Activated T-cell treated with anti-CD3 and anti-CD28 coated beads, Interleukin-2, amount 50 U/mL, for 72 hours (primary cell): Measurements from ENCODE around the gene PPP2R1B. TPM values are rescaled to one million over a fixed set of nuclear protein-coding genes. Genes with fewer than 3 reads are reported as not detected.

ENCODE experiments used
- ATAC-seq, 2 donors: fragments of 150-1000 bp; cut with Tn5 transposase; replicated peaks in 1 of 2; 2 replicates each; pipeline ENCODE4 v1.10.0; 2021; ENCODE audit warnings: moderate library complexity in 2 of 2, mild to moderate bottlenecking in 1 of 2
- DNase-seq, 2 donors: peaks; one replicate each; pipeline ENCODE4 v3.0.0; 2021 to 2022; ENCODE audit warnings: mixed read lengths in 1 of 2
- H3K27ac Mint-ChIP-seq: one replicate; pipeline ENCODE4 v1.8.0; 2022; ENCODE audit warnings: mild to moderate bottlenecking, moderate library complexity, mixed read lengths
- H3K27me3 Mint-ChIP-seq: one replicate; pipeline ENCODE4 v1.8.0; 2022; ENCODE audit warnings: low read depth, mixed read lengths
- H3K36me3 Mint-ChIP-seq, 2 donors: one replicate each; pipeline ENCODE4 v1.8.0; 2022; ENCODE audit warnings: mixed read lengths in 2 of 2, mild to moderate bottlenecking in 1 of 2; ENCODE audit not compliant: insufficient read depth in 2 of 2
- H3K4me1 Mint-ChIP-seq: one replicate; pipeline ENCODE4 v1.8.0; 2022; ENCODE audit warnings: low read depth, mixed read lengths
- H3K4me3 Mint-ChIP-seq, 2 donors: one replicate each; pipeline ENCODE4 v1.8.0; 2022; ENCODE audit warnings: mild to moderate bottlenecking in 2 of 2, mixed read lengths in 2 of 2, moderate library complexity in 2 of 2
- H3K9me3 Mint-ChIP-seq, 2 donors: one replicate each; pipeline ENCODE4 v1.8.0; 2022; ENCODE audit warnings: mixed read lengths in 2 of 2
- total RNA-seq, 2 donors: library from RNA; stranded (reverse); gene quantifications; one replicate each; pipeline ENCODE4 v1.2.3, GENCODE V29; 2022

PPP2R1B gene
- total RNA-seq, 2 donors from 2014 or later: 29.6 to 34.7 TPM

DNA sequence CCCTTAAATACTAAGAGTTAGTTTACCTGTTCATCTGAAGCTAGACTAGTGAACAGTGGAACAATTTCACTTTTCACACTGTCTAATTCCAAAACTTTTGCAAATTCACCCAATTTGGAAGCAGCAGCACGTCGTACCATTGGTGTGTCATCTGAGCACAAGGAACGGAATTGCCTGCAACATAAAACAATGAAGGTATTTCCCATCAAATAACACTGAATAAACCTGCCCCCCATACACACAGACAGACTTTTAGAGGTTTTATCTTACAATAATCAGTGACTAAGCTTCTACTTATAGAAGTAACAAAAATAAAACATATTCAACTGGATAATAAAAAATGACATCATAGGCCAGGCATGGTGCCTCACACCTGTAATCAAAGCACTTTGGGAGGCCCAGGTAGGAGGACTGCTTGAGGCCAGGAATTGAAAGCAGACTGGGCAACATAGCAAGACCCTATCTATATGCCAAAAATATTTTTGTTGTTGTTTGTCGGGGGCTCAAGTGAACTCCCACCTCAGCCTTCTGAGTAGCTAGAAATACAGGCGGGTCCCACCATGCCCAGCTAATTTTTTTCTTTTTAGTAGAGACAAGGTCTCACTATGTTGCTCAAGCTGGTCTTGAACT lies 6.3 kb downstream of the PPP2R1B start:
- no peaks in the 10 kb centered on the region for H3K9me3 Mint-ChIP-seq
- no peaks in the 10 kb centered on the region for H3K27me3 Mint-ChIP-seq
- H3K27ac Mint-ChIP-seq: no peak overlapping the region
- no peak overlapping the region for H3K4me3 Mint-ChIP-seq
- no peak for DNase-seq
- H3K4me1 Mint-ChIP-seq: peaks cover 24% of the 10 kb centered on the region
- peaks cover 11 to 27% of the 10 kb centered on the region in 2 donors for H3K36me3 Mint-ChIP-seq
- ATAC-seq: no peak

DNA sequence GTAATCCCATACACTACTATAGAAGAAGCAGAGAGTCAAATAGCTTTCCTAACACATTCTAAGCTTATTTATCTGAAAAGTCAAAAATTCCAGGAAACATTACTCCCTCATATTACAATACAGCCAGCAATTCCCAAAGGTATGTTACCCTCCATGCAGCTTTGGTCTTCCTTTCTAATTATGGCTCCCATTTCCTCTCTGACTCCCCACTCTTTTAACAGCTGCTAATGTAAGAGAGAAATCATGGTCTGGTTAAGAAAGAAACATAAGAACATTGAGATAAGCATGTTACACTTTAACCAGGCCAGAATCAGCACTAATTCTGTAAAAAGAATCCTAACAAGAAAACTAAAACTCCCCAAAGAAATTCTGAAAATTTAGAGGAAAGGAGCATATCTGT lies 6.8 kb downstream of the PPP2R1B start:
- peaks cover 11 to 27% of the 10 kb centered on the region in 2 donors for H3K36me3 Mint-ChIP-seq

DNA sequence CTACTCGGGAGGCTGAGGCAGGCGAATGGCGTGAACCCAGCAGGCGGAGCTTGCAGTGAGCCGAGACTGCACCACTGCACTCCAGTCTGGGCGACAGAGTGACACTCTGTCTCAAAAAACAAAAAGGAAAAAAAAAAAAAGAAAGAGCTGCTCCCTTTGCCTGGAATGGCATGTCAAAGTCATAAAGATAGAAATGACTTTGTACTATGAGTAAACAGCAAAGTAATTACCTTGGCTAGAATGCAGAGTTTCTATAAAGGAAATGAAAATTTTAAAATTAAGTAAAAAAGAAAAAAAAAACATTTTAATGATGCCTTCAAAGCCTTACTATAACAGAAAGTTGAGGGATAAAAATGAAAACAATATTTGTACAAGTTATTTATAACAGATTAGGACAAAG lies 10.1 kb downstream of the PPP2R1B start:
- Mint-ChIP-seq H3K4me3 (no peak overlapping the region), H3K27ac (no peak overlapping the region), H3K9me3 (no peaks in the 10 kb centered on the region), H3K27me3 (no peaks in the 10 kb centered on the region), H3K36me3 (peaks cover 5 to 25% of the 10 kb centered on the region in 2 donors), H3K4me1 (no peaks in the 10 kb centered on the region)
- ATAC-seq (no peak), DNase-seq (no peak)

More for the DNA sequence above, 6.8 kb downstream of the PPP2R1B start:
- DNase-seq (no peak), ATAC-seq (no peak)
- H3K9me3 Mint-ChIP-seq: no peaks in the 10 kb centered on the region
- no peak overlapping the region for H3K27ac Mint-ChIP-seq
- peaks cover 19% of the 10 kb centered on the region for H3K4me1 Mint-ChIP-seq
- H3K27me3 Mint-ChIP-seq: no peaks in the 10 kb centered on the region
- no peak overlapping the region for H3K4me3 Mint-ChIP-seq

DNA sequence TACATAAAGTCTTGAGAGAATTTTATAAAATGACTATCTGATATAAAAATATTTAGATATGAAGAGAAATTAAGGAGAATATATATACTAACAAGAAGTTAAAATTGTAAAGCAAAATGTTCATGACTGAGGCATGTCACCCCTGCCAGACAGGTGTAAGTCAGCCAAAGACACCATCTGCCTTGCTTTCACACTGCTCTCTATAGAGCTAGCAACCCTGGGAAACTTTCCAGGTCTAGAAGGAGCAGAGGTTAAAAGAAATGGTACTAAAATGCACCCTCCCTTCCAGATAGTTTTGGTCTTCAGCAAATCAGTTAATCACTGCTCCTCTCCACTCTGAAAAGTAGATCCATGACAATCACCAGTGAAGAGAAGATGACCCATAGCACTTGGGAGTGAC lies 16.5 kb downstream of the PPP2R1B start:
- ATAC-seq: no peak
- Mint-ChIP-seq H3K9me3 (no peaks in the 10 kb centered on the region), H3K36me3 (peaks cover 8 to 43% of the 10 kb centered on the region in 2 donors), H3K27me3 (no peaks in the 10 kb centered on the region), H3K4me1 (no peaks in the 10 kb centered on the region), H3K27ac (peak overlapping the region; percentile 54), H3K4me3 (no peak overlapping the region)
- DNase-seq: no peak

DNA sequence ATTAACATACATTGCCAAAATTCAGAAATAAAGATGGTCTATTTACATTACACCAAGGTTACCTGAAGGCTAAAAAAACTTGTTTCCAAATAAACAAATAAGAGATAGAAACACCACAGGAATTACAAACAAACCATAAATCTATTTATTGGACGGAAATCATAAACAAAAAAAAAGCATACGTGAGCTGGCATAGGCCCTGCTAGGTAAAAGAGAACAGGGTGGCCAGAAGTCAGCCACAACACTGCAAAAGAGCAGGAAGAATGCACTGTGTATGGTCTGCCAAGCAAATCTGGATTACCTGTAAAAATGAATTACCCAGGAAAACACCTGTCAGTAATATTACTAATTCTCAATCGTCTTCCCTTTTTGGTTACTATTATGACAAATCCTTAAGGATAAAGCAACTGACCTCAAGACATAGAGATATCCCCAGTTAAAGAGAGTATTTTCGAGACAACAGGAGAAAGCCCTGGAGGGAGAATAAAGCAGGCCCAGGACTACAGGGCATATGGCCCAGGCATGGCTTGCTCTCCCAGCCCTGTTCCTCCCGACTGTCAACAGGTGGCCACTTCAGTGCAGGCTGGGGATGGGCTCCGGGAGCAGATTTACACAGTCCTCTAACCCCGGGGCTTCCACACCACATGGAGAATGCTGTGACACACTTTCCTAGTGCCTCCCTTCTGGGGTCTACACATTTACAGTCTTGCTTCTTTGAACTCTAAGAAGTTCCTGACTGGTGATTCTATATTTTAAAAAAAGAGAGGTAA lies 18.0 kb downstream of the PPP2R1B start:
- peaks cover 8 to 38% of the 10 kb centered on the region in 2 donors for H3K36me3 Mint-ChIP-seq

DNA sequence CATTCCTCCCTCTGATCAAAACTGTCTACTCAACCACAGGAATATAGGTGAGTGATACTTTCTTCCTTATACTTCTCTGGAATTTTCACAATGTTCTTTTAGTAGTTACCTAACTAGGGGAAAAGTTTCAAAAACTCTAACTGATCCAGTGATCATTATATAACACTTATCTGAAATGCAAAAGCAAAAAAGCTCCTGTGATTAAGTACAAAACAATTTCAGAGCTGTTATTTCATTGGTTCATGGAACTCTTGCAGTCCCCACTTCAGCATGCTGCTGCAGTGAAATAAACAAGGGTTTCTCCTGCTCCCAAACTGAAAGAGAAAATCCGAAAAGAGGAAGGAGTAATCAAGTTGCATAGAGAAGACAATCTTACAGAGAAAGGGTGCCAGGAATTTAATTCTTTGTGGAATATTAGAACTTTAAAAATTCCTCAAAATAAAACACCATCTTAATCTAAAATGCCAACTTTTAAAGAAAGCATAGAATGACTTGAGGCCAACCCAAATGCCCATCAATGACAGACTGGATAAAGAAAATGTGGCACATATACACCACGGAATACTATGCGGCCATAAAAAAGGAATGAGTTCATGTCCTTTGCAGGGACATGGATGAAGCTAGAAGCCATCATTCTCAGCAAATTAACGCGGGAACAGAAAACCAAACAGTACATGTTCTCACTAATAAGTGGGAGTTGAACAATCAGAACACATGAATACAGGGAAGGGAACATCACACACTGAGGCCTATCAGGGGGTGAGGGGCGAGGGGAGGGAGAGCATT lies 20.3 kb downstream of the PPP2R1B start:
- no peaks in the 10 kb centered on the region for H3K4me1 Mint-ChIP-seq
- H3K36me3 Mint-ChIP-seq: peaks cover 10 to 31% of the 10 kb centered on the region in 2 donors
- no peaks in the 10 kb centered on the region for H3K9me3 Mint-ChIP-seq
- H3K4me3 Mint-ChIP-seq: no peak overlapping the region
- peak overlapping the region; percentile 49 for H3K27ac Mint-ChIP-seq
- DNase-seq (no peak), ATAC-seq (no peak)
- no peaks in the 10 kb centered on the region for H3K27me3 Mint-ChIP-seq

More for the DNA sequence above, 18.0 kb downstream of the PPP2R1B start:
- DNase-seq (no peak), ATAC-seq (no peak)
- Mint-ChIP-seq H3K4me3 (no peak overlapping the region), H3K9me3 (no peaks in the 10 kb centered on the region), H3K4me1 (no peaks in the 10 kb centered on the region), H3K27me3 (no peaks in the 10 kb centered on the region), H3K27ac (no peak overlapping the region)

DNA sequence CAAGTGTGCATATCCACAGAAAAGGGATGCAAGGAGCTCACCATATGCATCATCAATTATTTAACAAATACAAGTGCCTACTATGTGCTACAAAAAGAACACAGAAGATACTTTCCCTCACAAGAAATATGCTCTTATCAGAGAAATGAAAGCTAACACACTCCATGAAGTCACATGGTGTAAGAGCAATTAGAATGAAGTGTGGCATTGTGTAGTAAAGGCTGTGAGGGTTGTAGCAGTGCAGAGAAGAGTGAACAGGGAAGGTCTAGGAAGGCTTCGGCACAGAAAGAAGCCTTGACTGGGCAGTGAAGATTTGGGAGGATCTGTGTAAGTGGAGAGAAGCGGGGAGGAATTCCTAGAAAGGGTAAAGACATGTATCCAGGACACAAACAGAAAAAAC lies 22.5 kb downstream of the PPP2R1B start:
- H3K27ac Mint-ChIP-seq: no peak overlapping the region
- H3K27me3 Mint-ChIP-seq: no peaks in the 10 kb centered on the region
- no peak for DNase-seq
- peaks cover 10 to 29% of the 10 kb centered on the region in 2 donors for H3K36me3 Mint-ChIP-seq
- H3K9me3 Mint-ChIP-seq: no peaks in the 10 kb centered on the region
- ATAC-seq: no peak
- no peak overlapping the region for H3K4me3 Mint-ChIP-seq
- no peaks in the 10 kb centered on the region for H3K4me1 Mint-ChIP-seq

DNA sequence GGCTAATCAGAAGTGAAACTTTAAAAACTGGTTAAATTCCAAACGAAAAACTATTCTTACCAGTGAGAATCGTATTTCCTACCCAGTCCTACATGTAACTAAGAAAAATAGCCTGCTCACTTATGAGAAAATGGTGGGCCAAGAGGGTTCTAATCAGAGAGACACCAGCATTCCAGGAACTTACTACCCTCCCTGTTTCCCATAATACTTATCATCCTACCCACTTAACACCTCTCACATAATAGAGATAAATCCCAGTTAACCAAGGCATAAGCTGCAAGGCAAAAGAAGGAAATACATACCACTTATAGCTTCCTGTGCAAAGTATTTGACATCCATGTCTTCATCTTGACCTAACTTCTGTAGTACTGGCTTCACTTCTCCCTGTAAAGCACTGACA lies 24.4 kb downstream of the PPP2R1B start:
- peaks cover 5 to 18% of the 10 kb centered on the region in 2 donors for H3K36me3 Mint-ChIP-seq
- no peak overlapping the region for H3K27ac Mint-ChIP-seq
- H3K4me1 Mint-ChIP-seq: no peaks in the 10 kb centered on the region
- no peak for DNase-seq
- no peaks in the 10 kb centered on the region for H3K9me3 Mint-ChIP-seq
- no peak for ATAC-seq
- no peak overlapping the region for H3K4me3 Mint-ChIP-seq
- H3K27me3 Mint-ChIP-seq: no peaks in the 10 kb centered on the region

DNA sequence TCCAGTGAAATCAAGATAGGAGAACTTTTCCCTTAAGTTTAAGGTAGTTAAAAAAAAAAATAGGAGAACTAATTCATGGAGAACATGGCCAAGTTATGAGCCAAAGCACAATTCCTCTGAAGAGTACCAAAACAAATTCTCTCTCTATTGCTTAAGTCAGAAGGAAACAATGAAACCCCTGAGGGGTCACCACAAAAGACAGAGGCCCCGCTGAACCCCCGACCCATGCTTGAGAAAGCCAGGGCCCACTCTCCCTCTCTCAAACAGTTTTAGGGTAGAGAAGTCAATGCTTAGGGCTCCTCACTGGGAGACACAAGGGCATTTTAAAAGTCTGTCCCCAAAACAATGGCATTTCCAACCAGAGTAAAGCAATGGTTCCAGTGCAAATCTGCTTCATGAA lies 26.9 kb downstream of the PPP2R1B start:
- H3K36me3 Mint-ChIP-seq: peaks cover 3 to 11% of the 10 kb centered on the region in 2 donors
- H3K4me3 Mint-ChIP-seq: no peak overlapping the region
- DNase-seq: no peak
- H3K27me3 Mint-ChIP-seq: no peaks in the 10 kb centered on the region
- H3K27ac Mint-ChIP-seq: peak overlapping the region; percentile 0
- H3K9me3 Mint-ChIP-seq: no peaks in the 10 kb centered on the region
- no peaks in the 10 kb centered on the region for H3K4me1 Mint-ChIP-seq
- no peak for ATAC-seq

DNA sequence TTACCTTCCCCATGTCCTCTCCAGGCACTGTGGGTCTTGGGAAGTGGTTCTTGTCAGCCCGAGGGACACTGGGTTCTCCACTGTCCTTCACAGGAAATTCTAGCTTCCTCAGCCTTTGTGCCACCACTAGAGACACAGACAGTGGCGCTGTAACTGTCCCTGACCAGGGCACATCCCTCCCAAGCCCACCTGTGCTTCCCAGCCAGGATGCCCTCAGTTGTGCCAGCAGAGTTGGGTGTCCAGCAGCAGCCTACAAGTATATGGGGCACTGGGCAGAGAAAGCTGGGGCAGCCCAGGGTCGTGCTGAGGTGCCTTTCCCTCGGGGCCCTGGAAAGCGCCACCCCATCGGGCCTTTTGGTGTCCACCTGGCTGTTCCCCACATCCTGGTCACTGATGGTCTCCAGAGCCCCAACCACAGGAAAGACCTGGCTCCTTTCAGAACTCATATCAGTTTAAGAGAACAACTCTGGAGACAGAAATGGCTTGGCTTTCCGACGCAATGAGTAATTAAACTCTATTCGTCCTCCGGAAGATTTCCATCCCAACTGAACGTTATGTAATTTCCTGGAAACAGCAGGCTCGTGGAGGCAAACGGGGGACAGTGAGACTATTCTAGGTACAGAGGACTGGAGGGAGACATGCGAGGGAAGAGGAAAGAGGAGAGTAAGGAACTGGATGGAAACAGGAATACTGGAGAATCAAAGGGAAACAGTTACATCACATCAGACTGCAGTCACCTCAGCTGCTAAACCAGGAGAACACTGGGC lies 28.6 kb downstream of the PPP2R1B start:
- no peaks in the 10 kb centered on the region for H3K9me3 Mint-ChIP-seq
- no peaks in the 10 kb centered on the region for H3K27me3 Mint-ChIP-seq
- ATAC-seq: no peak
- no peaks in the 10 kb centered on the region for H3K4me1 Mint-ChIP-seq
- no peak overlapping the region for H3K27ac Mint-ChIP-seq
- H3K36me3 Mint-ChIP-seq: peaks cover 3 to 9% of the 10 kb centered on the region in 2 donors
- no peak for DNase-seq
- H3K4me3 Mint-ChIP-seq: no peak overlapping the region

DNA sequence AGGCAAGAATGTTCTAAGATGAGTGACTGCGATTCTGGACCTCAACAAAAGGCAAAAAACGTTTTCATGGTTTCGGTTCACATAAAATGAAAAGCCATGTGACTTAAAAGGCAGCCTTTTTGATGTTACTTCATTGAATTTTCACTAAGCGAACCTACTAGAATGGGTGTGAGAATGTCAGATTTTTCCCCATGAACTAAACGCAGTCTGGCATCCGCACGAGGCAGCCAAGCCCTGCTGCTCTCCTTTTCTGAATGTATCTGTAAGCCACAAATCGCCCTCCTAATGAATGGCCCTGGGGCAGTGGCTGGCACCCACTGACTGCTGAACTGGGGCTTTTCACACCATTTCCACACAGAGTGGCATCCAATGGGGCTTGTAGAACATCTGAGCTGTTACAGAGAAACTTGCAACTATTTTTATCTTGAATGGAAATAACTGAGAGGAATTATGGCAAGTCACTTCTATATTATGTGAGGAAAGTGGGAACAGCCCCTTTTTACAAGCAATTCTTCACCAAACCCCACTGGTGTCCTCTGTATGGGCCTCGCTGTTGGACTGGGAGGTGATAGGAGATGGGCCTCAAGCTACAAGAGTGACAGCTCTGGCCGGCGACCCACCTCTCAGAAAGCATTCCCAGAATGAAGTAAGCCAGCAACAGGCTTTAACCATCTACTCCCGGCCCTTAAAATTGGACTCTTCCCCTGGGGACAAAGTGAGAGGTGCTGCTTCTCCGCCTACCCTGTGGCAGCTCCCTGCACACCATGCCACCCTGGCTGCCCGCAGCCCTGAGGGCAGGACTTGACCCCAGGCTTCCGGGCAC lies 29.4 kb downstream of the PPP2R1B start:
- DNase-seq (no peak), ATAC-seq (no peak)
- no peaks in the 10 kb centered on the region for H3K4me1 Mint-ChIP-seq
- H3K36me3 Mint-ChIP-seq: peaks cover 3 to 9% of the 10 kb centered on the region in 2 donors
- no peaks in the 10 kb centered on the region for H3K9me3 Mint-ChIP-seq
- no peaks in the 10 kb centered on the region for H3K27me3 Mint-ChIP-seq
- H3K4me3 Mint-ChIP-seq: no peak overlapping the region
- no peak overlapping the region for H3K27ac Mint-ChIP-seq

DNA sequence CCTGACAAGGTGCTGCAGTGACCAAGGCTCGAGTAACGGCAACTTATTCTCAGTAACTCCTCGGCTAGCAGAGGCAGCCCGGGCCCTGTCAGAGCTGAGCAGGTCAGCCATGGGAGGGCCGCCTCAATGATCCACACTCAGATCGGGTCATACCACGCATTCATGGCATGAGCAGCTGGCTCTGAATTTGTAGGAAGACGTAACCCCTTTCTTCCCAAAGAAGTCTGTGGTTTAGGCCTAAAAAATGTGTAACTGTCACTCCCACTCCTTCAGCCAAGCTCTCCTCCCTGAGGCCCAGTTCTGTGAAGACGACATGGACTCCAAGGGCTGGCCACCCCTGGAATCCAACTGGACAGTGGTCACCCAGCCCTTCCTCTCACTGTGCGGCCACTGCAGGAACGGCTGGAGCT lies 30.0 kb downstream of the PPP2R1B start:
- H3K9me3 Mint-ChIP-seq: no peaks in the 10 kb centered on the region
- DNase-seq (no peak), ATAC-seq (no peak)
- no peaks in the 10 kb centered on the region for H3K4me1 Mint-ChIP-seq
- peaks cover 3 to 7% of the 10 kb centered on the region in 2 donors for H3K36me3 Mint-ChIP-seq
- H3K27ac Mint-ChIP-seq: no peak overlapping the region
- no peaks in the 10 kb centered on the region for H3K27me3 Mint-ChIP-seq
- H3K4me3 Mint-ChIP-seq: no peak overlapping the region
